Lower leg skin (tissue), 4 donors: Measurements from ENCODE around the gene TMOD4. TPM values are rescaled to one million over a fixed set of nuclear protein-coding genes. Genes with fewer than 3 reads are reported as not detected.
"Not testable (repeated sequence)": the region's sequence is repeated elsewhere in the genome, so short reads cannot be mapped to it uniquely, and the experiment has no call there.

ENCODE experiments used
- DNase-seq, 2 donors: peaks; one replicate each; pipeline ENCODE4 v3.0.0-alpha.2; 2019; ENCODE audit warnings: low spot score in 2 of 2
- H3K4me3 ChIP-seq: fragments of 200-600 bp; sonication (generic); 2 replicates; pipeline ENCODE4 v1.5.1; 2017; ENCODE audit warnings: mild to moderate bottlenecking, low read depth; ENCODE audit not compliant: poor library complexity, severe bottlenecking
- POLR2A ChIP-seq, 2 donors: fragments of 450-650 bp; IDR thresholded peaks; one replicate each; pipeline ENCODE4 v1.6.1; 2016 to 2017; ENCODE audit warnings: antibody characterized with exemption in 2 of 2, mild to moderate bottlenecking in 1 of 2, moderate library complexity in 1 of 2
- WGBS, 2 donors: methylation state at CpG; one replicate each; pipeline ENCODE4 v1.1.5; 2018; 5-methylcytosine and 5-hydroxymethylcytosine counted together
- intact Hi-C: fragments of 100-400 bp; cut with DNase I; formaldehyde crosslinking; loops from one replicate; pipeline ENCODE4 v1.15.0; 2023; ENCODE audit warnings: low total_unique reads
- total RNA-seq, 4 donors: library from RNA; depleted of rRNA; stranded (reverse); fragments of >200 nt; gene quantifications; one replicate each; pipeline ENCODE4 v1.1.0, GENCODE V29; 2016
- TF ChIP-seq, protein P1 (sequence below), 3 donors: fragments of 450-650 bp; IDR thresholded peaks; one replicate each; pipeline ENCODE4 v1.5.1; 2016; ENCODE audit warnings: antibody characterized with exemption in 3 of 3, mild to moderate bottlenecking in 3 of 3, moderate library complexity in 2 of 3

Gene TMOD4
- total RNA-seq, 4 donors from 2014 or later, result 0.49 TPM; not detected in 3

- DNase-seq, result peak; percentile 82 to 86
- intact Hi-C loops, result loop anchor here (5.0 kb wide), 1 partner anchor 56 kb away; the partner anchor contains the start of gene PSMD4
- TF ChIP-seq, protein P1, sequence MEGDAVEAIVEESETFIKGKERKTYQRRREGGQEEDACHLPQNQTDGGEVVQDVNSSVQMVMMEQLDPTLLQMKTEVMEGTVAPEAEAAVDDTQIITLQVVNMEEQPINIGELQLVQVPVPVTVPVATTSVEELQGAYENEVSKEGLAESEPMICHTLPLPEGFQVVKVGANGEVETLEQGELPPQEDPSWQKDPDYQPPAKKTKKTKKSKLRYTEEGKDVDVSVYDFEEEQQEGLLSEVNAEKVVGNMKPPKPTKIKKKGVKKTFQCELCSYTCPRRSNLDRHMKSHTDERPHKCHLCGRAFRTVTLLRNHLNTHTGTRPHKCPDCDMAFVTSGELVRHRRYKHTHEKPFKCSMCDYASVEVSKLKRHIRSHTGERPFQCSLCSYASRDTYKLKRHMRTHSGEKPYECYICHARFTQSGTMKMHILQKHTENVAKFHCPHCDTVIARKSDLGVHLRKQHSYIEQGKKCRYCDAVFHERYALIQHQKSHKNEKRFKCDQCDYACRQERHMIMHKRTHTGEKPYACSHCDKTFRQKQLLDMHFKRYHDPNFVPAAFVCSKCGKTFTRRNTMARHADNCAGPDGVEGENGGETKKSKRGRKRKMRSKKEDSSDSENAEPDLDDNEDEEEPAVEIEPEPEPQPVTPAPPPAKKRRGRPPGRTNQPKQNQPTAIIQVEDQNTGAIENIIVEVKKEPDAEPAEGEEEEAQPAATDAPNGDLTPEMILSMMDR (IDR thresholded peaks at IDR 0.05), result no peak
- TF ChIP-seq POLR2A (IDR thresholded peaks at IDR 0.05), result no peak
- WGBS, 2 donors, result 28 to 29% methylated on average over 14 of the region's 14 CpGs
- no peak overlapping the region for H3K4me3 ChIP-seq
Measured at GRCh38 chr1:151196292-151196800, 20.6 kb upstream of the TMOD4 start.

- WGBS, 2 donors, result 52 to 53% methylated on average over 17 of the region's 17 CpGs
- intact Hi-C loops, result loop anchor here (5.0 kb wide), 1 partner anchor 57 kb away; the partner anchor contains the start of gene PSMD4
- peak; percentile 93 to 96 for DNase-seq
- not testable (repeated sequence) for H3K4me3 ChIP-seq
Measured at GRCh38 chr1:151194894-151195594, 19.3 kb upstream of the TMOD4 start.

DNA sequence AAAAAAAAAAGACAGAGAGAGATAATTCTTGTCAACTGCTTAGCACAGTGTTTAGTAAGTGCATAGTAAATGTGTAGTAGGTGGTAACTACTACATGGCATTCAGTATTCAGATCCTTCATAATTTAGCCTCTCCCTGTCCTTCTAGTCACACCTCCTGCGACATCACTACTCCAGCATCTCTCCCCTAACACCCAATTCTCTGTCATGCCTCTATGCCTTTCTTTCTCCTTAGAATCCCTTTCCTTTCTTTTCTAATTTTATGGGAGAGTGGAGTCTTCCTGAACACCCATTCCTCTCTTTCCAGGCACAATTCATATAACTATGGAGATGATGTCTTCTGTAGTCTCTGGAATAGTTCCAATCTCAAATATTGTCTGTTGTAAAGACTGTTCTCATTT lies 18.1 kb upstream of the TMOD4 start:
- TF ChIP-seq, protein P1 (IDR thresholded peaks at IDR 0.05), result no peak
- no peak for TF ChIP-seq POLR2A (IDR thresholded peaks at IDR 0.05)
- no peak overlapping the region for H3K4me3 ChIP-seq
- intact Hi-C loops, result no loop called here
- no peak for DNase-seq
- 72 to 86% methylated on average over 1 of the region's 1 CpG for WGBS, 2 donors

DNA sequence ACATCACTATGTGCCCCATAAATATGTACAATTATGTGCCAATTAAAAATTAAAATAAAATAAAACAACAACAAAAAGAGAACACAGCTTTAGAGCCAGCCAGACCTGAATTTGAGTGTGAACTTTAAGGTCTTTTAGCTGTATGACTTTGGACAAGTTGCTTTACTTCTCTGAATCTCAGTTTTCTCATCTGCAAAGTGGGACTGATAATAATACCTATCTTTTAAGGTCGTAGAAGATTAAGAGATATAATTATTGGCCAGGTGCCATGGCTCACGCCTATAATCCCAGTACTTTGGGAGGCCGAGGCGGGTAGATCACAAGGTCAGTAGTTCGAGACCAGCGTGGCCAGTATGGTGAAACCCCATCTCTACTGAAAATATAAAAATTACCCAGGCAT lies 17.5 kb upstream of the TMOD4 start:
- TF ChIP-seq, protein P1 (IDR thresholded peaks at IDR 0.05), result no peak
- no peak for TF ChIP-seq POLR2A (IDR thresholded peaks at IDR 0.05)
- no peak for DNase-seq
- 59 to 62% methylated on average over 6 of the region's 6 CpGs for WGBS, 2 donors
- no peak overlapping the region for H3K4me3 ChIP-seq
- intact Hi-C loops, result no loop called here

GRCh38 chr1:151192047-151192446 lies 16.3 kb upstream of the TMOD4 start:
- DNase-seq, result no peak
- no peak overlapping the region for H3K4me3 ChIP-seq
- WGBS, 2 donors, result 80 to 88% methylated on average over 7 of the region's 7 CpGs
- TF ChIP-seq POLR2A (IDR thresholded peaks at IDR 0.05), result no peak
- TF ChIP-seq, protein P1 (IDR thresholded peaks at IDR 0.05), result no peak
- intact Hi-C loops, result no loop called here

- TF ChIP-seq, protein P1 (IDR thresholded peaks at IDR 0.05), result peak in 1 of 3 donors; percentile 23
- TF ChIP-seq POLR2A (IDR thresholded peaks at IDR 0.05), result no peak
- intact Hi-C loops, result no loop called here
- DNase-seq, result peak; percentile 81 to 96
- peak within 1 kb of the TSS; percentile 89 for H3K4me3 ChIP-seq
- WGBS, 2 donors, result 0% methylated on average over 42 of the region's 42 CpGs
Measured at GRCh38 chr1:151189637-151190445, 14.1 kb upstream of the TMOD4 start, which contains the start of gene VPS72. VPS72 (minus strand) TSS chr1:151190197; CDS start chr1:151190121, 76 bp downstream.

GRCh38 chr1:151188667-151189066 lies 12.9 kb upstream of the TMOD4 start:
- 75 to 77% methylated on average over 8 of the region's 8 CpGs for WGBS, 2 donors
- intact Hi-C loops, H3K4me3 ChIP-seq, DNase-seq: not testable (repeated sequence)
